ENCODE data around the gene STARD10. TPM values are rescaled to one million over a fixed set of nuclear protein-coding genes. Genes with fewer than 3 reads are reported as not detected.

STARD10 gene
- total RNA-seq, 2 experiments from 2014 or later = 8.1 to 8.6 TPM

DNA sequence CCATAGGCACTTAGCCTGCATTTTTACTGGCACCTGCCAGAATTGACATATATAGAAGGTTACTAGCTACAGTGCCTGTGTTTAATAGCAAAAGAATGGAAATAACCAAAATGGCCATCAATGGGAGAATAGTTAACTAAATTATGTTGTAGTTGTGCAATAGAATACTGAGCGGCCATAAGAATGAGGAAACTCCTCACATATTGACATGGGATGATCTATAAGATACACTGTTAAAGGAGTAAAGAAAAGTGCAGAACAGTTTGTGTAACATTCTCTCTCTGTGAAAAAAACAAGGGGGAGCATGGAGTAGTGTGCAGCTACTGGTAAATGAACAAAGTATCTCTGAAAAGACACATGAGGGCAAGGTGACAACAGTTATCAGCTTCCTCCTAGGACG lies 63.1 kb downstream of the STARD10 start:
- intact Hi-C loops (cut with micrococcal nuclease) = no loop called here
- Mint-ChIP-seq H3K27me3 (no peaks in the 10 kb centered on the region), H3K9me3 (peaks cover 3% of the 10 kb centered on the region), H3K27ac (no peak overlapping the region), H3K4me3 (no peak overlapping the region), H3K36me3 (ENCODE audit: low read depth) (peaks cover 7% of the 10 kb centered on the region), H3K4me1 (ENCODE audit: low read depth) (peaks cover 6% of the 10 kb centered on the region)
- ATAC-seq = no peak
- TF ChIP-seq, protein P1, sequence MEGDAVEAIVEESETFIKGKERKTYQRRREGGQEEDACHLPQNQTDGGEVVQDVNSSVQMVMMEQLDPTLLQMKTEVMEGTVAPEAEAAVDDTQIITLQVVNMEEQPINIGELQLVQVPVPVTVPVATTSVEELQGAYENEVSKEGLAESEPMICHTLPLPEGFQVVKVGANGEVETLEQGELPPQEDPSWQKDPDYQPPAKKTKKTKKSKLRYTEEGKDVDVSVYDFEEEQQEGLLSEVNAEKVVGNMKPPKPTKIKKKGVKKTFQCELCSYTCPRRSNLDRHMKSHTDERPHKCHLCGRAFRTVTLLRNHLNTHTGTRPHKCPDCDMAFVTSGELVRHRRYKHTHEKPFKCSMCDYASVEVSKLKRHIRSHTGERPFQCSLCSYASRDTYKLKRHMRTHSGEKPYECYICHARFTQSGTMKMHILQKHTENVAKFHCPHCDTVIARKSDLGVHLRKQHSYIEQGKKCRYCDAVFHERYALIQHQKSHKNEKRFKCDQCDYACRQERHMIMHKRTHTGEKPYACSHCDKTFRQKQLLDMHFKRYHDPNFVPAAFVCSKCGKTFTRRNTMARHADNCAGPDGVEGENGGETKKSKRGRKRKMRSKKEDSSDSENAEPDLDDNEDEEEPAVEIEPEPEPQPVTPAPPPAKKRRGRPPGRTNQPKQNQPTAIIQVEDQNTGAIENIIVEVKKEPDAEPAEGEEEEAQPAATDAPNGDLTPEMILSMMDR (IDR thresholded peaks at IDR 0.05) = no peak
- DNase-seq = no peak
- ChIA-PET POLR2A (interaction anchor here (1.1 to 1.9 kb wide), 5 partner anchors 8 to 115 kb away, joined by 3 to 5 read pairs (median 4); no protein-coding TSS in a partner anchor), CTCF (interaction anchor here (0.7 to 3.0 kb wide), 3 partner anchors 63 to 82 kb away, joined by 3 to 8 read pairs (median 3); partner anchors contain the start of gene STARD10)

DNA sequence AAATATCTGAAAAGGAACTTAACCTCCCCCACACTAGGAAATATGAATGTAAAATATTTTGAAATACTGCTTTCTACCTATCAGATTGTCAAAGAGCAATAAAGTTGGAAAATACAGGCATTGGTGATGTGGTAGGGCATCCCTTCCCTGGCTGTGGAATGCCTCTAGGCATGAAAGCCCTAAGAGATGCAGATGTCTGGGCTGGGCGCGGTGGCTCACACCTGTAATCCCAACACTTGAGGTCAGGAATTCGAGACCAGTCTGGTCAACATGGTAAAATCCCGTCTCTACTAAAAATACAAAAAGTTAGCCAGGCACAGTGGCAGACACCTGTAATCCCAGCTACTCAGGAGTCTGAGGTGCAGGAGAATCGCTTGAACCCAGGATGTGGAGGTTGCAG lies 63.6 kb downstream of the STARD10 start:
- no peak for DNase-seq
- Mint-ChIP-seq H3K36me3 (ENCODE audit: low read depth) (peaks cover 7% of the 10 kb centered on the region), H3K27ac (no peak overlapping the region), H3K4me3 (no peak overlapping the region), H3K9me3 (peaks cover 3% of the 10 kb centered on the region), H3K27me3 (no peaks in the 10 kb centered on the region), H3K4me1 (ENCODE audit: low read depth) (peaks cover 8% of the 10 kb centered on the region)
- ChIA-PET POLR2A (interaction anchor here (0.6 to 1.9 kb wide), 3 partner anchors 8 to 52 kb away, joined by 3 to 5 read pairs (median 4); no protein-coding TSS in a partner anchor), CTCF (interaction anchor here (0.7 to 3.7 kb wide), 4 partner anchors 63 to 83 kb away, joined by 3 to 11 read pairs (median 6); partner anchors contain the start of gene STARD10)
- intact Hi-C loops (cut with micrococcal nuclease) = no loop called here
- TF ChIP-seq, protein P1 (IDR thresholded peaks at IDR 0.05) = no peak
- ATAC-seq = no peak

DNA sequence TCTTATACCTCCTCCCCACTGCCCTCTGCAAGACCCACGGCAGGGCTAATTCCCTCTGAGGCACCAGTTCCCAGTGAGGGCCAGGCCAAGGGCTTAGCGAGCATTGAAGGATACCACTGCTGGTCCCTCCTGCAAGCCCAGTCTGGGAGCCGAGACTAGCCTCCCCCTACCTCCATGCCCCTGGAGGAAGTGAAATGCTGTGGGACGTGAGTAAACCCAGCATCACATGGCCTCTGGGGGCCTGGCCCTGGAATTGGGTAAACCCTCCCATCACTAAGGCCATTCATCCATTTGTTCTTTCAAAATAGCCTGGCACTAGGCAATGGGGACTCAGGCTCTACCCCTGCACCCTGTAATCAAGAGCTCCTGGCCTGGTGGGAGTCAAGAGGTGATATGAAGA lies 66.3 kb downstream of the STARD10 start:
- ATAC-seq (no peak), DNase-seq (no peak)
- ChIA-PET CTCF (interaction anchor here (0.8 to 3.7 kb wide), 5 partner anchors 11 to 104 kb away, joined by 3 to 11 read pairs (median 3); partner anchors contain the start of gene STARD10), POLR2A (interaction anchor here (0.6 to 0.8 kb wide), 2 partner anchors 48 to 66 kb away, joined by 3 to 4 read pairs; partner anchors contain the start of gene STARD10)
- H3K9me3 Mint-ChIP-seq = peaks cover 3% of the 10 kb centered on the region
- H3K27ac Mint-ChIP-seq = peak overlapping the region; percentile 72
- H3K27me3 Mint-ChIP-seq = no peaks in the 10 kb centered on the region
- TF ChIP-seq, protein P1 (IDR thresholded peaks at IDR 0.05) = no peak
- peaks cover 9% of the 10 kb centered on the region for H3K4me1 Mint-ChIP-seq (ENCODE audit: low read depth)
- no peak overlapping the region for H3K4me3 Mint-ChIP-seq
- H3K36me3 Mint-ChIP-seq (ENCODE audit: low read depth) = peaks cover 7% of the 10 kb centered on the region
- intact Hi-C loops (cut with micrococcal nuclease) = no loop called here

DNA sequence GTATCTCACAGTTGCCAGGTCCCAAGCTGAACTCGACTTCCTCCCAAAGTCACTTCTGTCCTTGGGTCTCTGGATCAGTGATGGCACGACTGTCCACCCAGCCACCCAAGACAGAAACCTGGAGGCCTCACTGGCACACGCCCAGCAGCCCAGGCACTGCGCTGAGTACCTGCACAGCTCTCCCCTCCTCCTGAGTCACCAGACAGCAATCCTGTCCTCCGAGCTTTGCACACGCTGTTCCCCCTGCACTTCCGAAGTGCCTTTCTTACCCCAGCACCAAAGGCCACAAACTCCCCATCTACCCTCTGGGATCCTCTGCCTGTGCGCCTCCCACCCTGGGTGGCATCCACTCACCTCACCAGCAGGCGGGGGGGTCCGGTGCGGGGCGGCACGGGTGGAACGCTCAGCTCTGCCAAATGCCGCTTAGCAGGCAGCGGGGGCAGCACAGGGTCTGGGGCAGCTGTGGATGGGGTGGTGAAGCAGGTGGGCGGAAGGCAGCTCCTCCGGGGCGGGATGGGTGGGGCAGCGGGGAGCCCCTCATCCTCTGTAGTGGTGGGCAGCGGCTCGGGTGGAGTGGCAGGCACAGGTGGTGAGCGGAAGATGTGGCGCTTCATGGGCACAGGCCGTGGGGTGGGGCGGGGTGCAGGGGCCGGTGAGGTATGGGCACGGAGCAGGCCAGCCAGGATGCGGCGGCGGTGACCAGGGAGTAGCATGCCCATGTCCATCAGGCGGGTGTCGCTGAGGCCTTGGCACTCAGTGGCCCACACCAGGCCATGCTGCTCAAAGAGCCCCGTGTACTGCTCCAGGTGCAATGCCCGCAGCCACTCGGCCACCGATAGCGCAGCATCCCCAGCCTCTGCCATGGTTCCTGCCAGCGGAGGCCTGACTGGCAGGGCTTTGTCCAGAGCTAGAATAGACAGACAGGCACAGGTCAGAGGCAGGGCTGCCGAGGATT lies 67.3 kb downstream of the STARD10 start:
- POLR2A ChIA-PET = interaction anchor here (1.6 kb wide), 1 partner anchor 106 kb away, joined by 9 read pairs; no protein-coding TSS in a partner anchor
- ATAC-seq = no peak
- intact Hi-C loops (cut with micrococcal nuclease) = no loop called here
- Mint-ChIP-seq H3K27me3 (no peaks in the 10 kb centered on the region), H3K36me3 (ENCODE audit: low read depth) (peaks cover 8% of the 10 kb centered on the region), H3K27ac (no peak overlapping the region), H3K4me1 (ENCODE audit: low read depth) (peaks cover 10% of the 10 kb centered on the region), H3K4me3 (no peak overlapping the region), H3K9me3 (peaks cover 3% of the 10 kb centered on the region)
- CTCF ChIA-PET = interaction anchor here (0.8 to 5.7 kb wide), 11 partner anchors 12 to 451 kb away, joined by 3 to 99 read pairs (median 9); partner anchors contain the start of genes ATG16L2 and STARD10
- TF ChIP-seq, protein P1 (IDR thresholded peaks at IDR 0.05) = no peak
- DNase-seq = no peak
